ENCODE results near the gene SIGLEC5.

Gene SIGLEC5

DNA sequence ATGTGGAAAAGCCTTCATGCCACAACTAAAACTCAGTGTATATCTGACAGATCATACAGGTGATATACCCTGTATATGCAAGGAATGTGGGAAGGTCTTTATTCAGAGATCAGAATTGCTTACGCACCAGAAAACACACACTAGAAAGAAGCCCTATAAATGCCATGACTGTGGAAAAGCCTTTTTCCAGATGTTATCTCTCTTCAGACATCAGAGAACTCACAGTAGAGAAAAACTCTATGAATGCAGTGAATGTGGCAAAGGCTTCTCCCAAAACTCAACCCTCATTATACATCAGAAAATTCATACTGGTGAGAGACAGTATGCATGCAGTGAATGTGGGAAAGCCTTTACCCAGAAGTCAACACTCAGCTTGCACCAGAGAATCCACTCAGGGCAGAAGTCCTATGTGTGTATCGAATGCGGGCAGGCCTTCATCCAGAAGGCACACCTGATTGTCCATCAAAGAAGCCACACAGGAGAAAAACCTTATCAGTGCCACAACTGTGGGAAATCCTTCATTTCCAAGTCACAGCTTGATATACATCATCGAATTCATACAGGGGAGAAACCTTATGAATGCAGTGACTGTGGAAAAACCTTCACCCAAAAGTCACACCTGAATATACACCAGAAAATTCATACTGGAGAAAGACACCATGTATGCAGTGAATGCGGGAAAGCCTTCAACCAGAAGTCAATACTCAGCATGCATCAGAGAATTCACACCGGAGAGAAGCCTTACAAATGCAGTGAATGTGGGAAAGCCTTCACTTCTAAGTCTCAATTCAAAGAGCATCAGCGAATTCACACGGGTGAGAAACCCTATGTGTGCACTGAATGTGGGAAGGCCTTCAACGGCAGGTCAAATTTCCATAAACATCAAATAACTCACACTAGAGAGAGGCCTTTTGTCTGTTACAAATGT, 42.7 kb downstream of the SIGLEC5 start:
- DNase-seq: no peak

DNA sequence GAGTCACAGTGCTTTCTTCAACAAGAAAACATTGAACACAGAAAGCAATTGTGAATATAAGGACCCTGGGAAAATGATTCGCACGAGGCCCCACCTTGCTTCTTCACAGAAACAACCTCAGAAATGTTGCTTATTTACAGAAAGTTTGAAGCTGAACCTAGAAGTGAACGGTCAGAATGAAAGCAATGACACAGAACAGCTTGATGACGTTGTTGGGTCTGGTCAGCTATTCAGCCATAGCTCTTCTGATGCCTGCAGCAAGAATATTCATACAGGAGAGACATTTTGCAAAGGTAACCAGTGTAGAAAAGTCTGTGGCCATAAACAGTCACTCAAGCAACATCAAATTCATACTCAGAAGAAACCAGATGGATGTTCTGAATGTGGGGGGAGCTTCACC, 43.4 kb downstream of the SIGLEC5 start:
- no peak for DNase-seq

DNA sequence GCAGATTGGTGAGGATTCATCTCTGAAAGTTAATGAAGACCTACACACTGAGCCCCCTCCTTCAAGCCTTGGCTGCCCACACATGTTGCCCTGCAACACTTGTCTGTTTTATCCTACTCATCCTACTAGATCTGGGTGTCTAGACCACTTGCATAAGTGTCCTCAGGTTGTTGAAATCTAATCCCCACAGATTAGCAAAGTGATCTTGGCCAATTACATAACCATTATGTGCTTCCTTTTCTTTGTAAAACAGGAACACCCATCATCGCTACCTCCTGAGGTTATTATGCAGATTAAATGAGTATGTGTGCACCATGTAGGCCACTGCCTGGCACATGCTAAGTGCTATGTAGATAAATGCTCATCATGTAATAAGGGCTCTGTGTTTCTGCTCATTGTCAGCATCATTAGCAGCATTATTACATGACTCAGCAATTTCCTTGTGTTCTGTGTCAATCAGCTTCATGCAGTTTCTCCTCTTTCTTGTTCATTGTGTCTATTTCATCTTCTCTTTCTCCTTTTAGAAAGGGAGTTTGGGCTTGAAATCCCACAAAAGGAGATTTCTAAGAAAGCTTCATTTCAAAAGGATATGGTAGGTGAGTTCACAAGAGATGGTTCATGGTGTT, 44.0 kb downstream of the SIGLEC5 start:
- DNase-seq: no peak

DNA sequence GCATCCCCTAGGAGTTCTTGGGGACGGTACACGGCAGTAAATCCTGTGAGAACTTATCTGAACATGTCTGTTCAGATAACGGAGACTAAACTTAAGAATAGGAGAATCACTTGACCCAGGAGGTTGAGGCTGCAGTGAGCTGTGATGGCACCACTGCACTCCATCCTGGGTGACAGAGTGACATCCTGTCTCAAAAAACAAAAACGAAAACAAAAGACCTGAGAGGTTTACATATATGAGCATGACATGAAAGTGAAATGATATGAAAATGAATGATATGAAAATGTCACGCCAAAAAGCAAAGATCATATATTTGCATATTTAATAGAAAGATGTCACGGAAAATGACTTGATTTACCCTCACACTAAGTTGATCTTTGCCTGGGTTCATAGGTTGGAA, 53.4 kb downstream of the SIGLEC5 start:
- no peak for DNase-seq

DNA sequence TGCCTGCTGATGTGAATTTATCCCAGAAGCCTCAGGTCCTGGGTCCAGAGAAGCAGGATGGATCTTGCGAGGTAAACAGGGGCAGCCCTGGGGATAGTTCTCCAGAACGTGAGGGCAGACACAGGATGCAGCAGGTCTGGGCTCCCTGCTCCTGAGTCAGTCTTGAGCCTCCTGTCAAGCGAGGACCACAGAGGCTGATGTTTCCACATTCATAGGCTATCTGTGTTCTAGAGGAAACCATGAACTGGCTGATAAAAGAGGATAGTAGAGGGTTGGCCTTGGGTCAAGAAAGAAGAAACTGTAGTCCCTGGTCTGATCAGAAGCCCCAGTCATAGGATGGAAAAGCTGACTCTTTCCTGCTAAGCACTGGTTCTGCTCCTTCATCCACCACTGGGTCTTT, 56.9 kb downstream of the SIGLEC5 start:
- no peak for DNase-seq

DNA sequence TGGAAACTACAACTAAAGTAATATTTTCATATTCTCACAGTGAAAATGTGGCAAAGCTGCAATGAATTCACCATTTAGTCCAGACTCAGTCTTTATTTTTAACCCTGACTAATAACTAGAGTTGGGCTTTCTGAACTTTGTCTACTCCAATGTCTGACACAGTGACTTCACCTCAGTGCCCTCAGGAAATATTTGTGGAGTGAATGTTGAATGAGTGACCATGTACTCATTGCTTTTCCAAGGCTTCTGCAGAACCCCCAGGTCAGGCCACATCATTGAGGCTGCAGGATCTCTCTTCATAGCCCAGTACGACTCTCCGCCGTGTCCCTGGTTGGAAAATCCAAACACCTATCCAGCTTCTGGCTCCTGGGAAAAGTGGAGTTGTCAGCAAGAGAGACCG, 57.3 kb downstream of the SIGLEC5 start:
- no peak for DNase-seq

DNA sequence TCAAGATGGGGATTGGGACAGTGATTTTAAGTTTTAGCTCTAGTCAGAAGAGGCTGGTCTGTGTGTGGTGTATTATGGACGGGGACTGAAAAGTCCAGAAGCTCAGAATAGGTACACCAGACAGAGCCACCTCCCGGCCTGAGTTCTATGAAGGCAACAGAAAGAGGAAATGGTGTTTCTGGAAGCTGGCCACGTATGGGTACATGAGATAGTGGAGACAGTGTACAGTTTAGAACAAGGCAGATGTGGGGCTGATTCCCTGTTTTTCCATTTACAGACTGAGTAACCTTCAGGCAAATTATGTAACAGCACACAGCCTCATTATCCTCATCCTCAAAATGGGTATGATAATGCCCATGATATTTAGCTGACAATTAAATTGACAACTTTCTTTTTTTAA, 57.8 kb downstream of the SIGLEC5 start:
- DNase-seq: no peak

DNA sequence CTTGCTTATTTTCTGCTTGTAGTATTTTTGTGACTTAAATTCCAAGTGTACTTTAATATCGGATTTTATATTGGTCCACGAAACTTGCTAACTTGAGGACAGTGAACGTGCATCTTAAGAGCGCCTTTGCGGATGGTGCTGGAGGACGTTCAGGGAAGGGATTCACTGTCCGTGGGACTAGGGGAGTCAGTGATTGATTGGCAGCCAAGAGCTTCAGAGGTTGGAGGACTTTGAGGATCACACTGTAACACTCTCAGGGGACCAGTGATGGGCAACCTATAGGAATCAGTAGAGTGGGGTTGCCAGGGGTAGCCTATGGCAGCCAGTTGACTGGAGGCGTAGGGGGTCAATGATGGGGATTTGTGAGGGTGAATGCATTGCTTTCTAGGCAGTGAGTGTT, 58.6 kb downstream of the SIGLEC5 start:
- no peak for DNase-seq

DNA sequence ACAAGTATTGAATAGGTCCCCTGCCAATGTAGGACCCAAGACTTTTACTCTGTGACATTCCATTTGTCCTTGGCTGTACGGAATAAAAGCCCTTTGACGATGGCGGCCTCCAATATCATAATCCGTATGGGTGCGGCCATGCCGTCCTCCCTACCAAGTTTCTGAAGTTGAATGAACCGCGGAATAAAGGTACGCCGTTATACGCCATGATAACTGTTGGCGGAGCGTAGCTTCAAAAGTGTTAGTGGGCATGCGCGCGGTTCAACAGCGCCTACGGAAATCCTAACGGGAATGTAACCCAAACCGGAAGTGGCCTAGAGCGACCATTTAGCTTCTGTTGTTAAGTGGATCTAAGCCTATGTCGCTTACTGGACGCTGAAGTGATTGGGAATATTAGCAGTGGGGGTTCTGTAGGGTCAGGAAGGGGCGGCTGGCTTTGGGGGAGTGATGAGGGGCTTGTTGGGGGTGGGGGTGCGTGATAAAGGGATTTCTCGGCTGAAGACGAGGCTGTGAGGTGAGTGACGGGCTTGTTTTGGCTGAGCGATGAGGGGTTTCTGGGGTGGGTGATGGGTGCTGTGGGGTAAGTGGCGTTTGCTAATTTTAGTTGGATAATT, 59.1 kb downstream of the SIGLEC5 start, which contains the start of gene ZNF175:
Gene ZNF175 (plus strand): TSS at position 322 of the 614 bp plus-strand sequence. CDS start 2,047 bp downstream, outside the sequence.
- peak; percentile 91 for DNase-seq

DNA sequence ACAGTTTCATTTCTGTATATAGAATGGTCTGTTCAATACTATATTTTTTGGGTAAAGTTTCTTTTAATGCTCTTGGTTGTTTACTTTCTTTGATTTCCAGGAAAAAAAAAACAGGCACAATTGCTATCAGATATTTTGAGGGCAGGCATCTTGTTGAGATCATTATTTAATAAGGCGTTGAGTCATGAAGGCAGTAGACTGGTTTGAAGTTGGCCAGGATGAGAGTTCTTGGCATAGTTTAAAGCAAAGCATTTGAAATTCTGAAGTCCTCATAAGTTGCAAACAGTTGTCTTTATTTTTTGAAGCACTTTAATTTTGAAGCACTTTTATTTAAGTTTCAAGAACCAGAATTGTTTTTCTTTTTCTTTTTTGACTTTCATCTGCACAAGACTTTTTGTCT, 61.7 kb downstream of the SIGLEC5 start:
- DNase-seq: no peak

DNA sequence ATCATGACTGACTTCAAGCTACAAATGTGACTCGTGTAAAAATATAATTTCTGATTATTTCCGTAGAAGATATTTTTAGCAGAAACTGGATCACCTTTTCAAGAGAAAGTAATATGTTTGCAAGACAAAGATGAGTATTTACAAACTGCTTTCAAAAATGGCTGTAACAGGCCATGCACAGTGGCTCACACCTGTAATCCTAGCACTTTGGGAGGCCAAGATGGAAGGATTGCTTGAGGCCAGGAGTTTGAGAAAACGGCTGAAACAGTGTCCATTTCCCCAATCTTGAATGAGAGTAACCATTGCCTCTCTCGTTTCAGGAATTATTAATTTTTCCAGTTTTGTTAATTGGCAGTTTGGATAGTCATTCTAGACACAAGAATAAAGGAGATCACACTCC, 62.6 kb downstream of the SIGLEC5 start:
- DNase-seq: no peak

DNA sequence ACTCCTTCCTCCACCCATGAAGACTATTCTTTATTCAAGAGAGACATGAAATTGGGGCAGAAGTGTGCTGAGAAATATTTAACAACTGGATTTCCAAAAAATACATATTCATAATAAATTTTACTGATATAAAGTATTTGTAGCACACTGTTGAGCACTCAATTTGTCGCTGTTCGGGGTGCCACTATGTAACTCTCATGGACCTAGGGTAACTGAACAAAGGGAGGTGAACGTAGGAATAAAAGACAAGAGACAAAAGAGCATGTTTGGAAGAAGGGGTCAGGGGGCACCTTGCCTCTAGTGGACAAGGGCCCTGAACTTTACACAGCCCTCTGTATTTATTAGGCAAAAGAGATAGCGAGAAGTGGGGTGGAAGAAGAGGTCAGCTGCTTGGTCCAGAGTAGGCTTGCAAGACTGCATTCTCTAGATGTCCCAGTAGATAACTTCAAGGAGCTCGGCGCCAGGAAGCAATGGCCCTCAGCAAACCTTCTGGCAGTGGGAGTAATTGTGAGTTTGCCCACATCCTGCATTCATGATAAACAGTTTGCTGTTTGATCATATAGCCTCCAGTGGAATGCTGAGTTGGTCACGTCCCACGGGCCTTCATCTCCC, 63.6 kb downstream of the SIGLEC5 start:
- no peak for DNase-seq

DNA sequence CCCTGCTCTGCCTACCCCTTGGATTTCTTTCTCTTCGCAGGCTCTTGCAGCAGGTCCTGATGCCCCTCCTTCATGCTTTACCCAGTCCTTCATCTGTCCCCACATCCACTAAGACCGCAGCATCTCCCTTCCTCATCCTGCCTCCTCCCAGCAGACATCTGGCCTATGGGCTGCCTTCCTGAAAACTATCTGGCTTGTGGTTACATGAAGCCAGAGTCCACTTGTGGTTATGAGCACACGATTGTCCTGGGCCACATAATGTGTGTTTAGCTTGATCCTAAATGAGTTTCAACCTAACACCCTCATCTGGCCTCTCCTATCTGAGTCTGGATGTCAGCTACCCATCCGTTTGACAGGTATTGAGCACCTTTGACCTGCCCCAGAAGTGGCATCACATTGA, 64.6 kb downstream of the SIGLEC5 start:
- no peak for DNase-seq

DNA sequence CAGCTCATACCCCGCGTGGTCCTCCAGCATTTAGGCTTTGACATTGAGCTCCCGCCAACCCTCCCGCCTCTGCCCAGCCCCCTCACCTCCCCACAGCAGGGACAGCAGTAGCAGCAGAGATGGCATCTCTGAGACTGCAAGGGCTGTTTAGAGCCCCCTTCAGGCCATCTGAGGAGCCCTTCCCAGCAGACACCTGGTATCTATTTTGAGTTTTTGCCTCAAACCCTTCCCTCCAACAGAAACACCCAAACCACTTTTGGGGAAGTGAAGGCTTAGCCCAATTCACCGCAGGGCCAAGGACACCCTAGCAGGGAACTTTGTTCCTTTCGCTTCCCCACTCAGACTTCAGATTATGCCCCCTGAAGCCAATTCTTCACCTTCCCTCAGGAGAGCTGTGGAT, 65.4 kb downstream of the SIGLEC5 start:
- DNase-seq: no peak
